GM12801 (cell line): ENCODE data around the gene FLNB.

Experiments
- TF ChIP-seq, protein P1 (sequence below): IDR thresholded peaks from one replicate; pipeline ENCODE4 v1.5.1; 2011; ENCODE audit warnings: control low read depth; ENCODE audit not compliant: insufficient read length; ENCODE audit errors: extremely low read depth

Gene FLNB

DNA sequence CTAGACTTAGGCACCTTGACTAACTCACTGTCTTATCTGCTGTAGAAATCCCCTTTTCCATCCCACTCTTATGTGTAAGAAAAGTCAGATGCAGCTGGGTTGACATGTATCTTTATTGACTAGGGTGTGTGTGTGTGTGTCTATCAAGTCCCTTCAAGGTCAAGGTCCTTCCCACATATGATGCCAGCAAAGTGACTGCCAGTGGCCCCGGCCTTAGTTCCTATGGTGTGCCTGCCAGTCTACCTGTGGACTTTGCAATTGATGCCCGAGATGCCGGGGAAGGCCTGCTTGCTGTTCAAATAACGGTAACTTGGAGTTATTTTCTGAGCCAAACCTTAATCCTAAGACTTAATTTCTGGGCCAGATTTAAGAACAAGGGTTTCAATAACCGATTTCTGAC is 126.2 kb downstream of the FLNB start:
- TF ChIP-seq, protein P1, sequence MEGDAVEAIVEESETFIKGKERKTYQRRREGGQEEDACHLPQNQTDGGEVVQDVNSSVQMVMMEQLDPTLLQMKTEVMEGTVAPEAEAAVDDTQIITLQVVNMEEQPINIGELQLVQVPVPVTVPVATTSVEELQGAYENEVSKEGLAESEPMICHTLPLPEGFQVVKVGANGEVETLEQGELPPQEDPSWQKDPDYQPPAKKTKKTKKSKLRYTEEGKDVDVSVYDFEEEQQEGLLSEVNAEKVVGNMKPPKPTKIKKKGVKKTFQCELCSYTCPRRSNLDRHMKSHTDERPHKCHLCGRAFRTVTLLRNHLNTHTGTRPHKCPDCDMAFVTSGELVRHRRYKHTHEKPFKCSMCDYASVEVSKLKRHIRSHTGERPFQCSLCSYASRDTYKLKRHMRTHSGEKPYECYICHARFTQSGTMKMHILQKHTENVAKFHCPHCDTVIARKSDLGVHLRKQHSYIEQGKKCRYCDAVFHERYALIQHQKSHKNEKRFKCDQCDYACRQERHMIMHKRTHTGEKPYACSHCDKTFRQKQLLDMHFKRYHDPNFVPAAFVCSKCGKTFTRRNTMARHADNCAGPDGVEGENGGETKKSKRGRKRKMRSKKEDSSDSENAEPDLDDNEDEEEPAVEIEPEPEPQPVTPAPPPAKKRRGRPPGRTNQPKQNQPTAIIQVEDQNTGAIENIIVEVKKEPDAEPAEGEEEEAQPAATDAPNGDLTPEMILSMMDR = no peak

DNA sequence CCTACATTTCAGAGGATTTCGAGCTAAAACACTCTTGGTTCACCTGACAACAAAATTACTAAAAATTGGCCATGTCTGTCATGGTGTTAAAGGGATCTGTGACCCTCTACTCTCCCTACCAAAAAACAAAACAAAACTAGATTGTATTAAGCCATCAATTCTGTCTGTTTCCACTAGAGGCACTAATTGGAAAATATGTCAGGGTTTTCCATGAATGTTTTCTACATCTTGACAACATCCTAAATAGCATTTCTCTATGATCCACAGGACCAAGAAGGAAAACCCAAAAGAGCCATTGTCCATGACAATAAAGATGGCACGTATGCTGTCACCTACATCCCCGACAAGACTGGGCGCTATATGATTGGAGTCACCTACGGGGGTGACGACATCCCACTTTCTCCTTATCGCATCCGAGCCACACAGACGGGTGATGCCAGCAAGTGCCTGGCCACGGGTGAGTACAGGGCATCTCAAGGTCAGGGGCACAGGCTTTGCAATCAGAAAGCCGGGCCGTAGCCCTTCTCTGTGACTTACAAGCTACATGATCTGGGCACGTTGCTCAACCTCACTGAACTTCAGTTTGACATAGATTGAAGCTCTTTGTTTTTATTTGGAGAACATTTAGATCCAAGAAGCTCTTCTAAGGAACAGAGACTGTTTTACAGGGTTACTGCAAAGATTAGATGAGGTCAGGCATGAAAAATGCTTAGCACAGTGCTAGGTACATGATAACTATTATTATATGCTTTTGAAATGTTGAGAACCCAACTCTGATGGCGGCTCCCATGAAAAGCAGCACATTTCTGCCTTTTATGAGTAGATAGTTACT is 127.7 kb downstream of the FLNB start:
- TF ChIP-seq, protein P1 = no peak

DNA sequence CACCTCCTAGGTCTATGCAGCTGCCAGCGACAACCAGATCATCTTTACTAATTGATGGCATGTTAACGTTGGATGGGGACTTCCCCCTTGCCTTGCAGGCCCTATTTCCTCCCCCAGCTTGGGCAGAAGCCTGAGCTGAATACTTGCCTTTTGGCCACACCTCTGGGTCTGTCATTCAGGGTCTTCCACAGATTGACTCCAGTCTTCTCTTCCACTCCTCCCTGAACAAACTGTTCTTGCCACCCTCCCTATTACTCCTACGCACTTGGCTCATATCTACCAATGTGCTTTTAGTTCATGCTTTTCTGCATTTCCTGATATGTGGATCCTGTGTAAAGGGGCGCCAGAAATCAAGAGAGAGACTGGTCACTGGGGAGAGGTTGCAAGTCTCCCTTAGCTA is 129.1 kb downstream of the FLNB start:
- TF ChIP-seq, protein P1 = no peak

DNA sequence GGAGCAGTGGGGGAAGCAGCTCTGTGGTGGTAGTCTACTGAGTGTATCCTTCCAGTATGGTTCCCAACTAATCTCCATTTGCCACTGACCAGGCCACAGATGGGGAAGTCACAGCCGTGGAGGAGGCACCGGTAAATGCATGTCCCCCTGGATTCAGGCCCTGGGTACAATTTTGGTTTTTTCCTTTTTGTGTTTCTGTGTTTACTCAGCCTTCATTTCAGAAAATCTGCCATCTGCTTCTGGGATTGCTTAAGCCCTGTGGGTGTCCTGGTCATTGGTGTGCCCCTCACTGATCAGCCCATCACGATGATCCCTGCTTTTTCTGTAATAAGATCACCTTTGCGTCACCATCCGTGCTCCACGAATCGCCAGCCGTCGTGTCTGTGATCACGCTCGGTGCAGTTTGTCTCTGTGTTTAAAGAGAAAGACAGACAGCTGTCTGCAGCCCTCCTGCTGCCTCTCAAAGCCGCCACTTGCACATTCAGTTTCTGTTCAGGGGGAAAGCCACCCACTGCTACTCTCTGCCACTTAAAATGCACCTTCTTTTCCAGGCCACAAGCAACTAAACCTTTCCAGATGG is 133.6 kb downstream of the FLNB start:
- TF ChIP-seq, protein P1 = no peak

DNA sequence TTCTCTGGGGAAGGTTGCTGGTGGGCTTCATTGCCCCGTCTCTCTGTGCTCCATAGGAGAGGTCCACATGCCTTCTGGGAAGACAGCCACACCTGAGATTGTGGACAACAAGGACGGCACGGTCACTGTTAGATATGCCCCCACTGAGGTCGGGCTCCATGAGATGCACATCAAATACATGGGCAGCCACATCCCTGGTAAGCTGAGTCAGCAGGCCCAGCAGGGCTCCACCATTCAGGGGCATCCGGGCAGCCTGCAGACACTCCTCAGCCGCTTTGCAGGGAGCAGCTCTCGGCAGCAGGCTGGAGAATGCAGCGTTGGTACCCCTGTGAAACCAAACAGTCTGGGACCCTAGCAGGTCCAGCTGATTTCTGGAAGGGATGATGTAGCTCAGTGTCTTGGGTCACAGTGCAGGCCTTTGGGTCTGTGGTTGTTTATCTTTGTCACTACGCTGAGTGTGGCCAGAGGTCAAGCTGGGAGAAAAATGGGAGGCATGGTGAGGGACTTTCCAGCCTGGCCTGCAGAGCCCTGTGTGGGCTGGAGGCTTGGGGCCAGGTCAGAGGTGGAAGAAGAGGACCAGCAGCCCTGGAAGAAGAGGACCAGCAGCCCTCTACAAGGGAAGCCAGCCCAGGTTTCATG is 135.3 kb downstream of the FLNB start:
- TF ChIP-seq, protein P1 = no peak

DNA sequence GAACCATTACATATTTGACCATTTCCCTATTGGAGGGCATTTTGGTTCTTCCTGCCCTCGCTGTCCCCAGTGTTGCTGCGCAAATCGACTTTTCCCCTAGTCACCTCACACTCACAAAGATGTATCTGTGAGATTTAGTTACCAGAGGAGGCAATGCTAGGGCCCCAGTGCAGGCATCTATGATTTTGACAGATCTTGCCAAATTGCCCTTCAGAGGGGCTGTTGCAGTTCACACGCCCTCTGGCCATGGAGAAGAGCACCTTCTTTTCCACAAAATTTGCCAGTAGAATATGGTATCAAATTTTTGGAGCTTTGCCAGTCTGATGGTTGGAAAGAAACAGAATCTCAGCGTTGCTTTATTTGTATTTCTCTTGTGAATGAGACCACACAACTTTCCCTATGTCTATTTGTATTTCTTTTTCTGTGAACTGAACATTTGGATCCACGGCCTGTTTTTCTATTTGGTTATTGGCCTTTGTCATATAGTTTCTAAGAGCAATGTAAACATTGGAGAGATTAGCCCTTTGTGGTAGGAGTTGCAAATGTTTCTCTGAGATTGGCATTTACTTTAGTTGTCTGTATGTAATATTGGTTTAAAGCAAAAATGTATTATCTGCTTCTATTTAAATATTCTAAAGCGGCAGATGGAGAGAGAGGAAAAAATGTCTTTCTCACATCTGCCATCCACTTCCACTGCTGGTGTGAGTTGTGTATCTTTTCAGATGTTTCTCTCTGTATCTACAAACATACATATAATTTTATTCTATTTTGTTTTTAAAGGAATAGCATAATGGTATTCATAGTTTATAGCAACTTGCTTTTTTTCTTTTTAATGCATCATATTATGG is 136.5 kb downstream of the FLNB start:
- TF ChIP-seq, protein P1 = no peak

DNA sequence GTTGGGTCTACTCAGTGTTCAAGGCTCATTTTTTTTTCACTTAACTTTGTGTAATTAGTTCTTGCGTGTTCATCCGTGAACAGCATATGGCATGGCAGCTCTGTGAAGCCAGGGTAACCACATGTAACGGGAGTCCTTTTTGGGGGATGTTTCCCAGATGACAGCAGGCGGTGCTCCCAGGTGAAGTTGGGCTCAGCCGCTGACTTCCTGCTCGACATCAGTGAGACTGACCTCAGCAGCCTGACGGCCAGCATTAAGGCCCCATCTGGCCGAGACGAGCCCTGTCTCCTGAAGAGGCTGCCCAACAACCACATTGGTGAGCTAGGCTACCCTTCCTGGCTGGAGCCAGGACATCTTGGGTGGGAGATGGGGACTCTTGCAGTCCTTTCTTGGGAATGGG is 139.8 kb downstream of the FLNB start:
- TF ChIP-seq, protein P1 = no peak
